ENCODE results near the gene FARS2. TPM values are rescaled to one million over a fixed set of nuclear protein-coding genes. Genes with fewer than 3 reads are reported as not detected.

FARS2 gene
- total and polyA plus RNA-seq, 2 donors (not counting 1 experiment from before 2014, with no cell fraction given), result 33.0 to 35.5 TPM

DNA sequence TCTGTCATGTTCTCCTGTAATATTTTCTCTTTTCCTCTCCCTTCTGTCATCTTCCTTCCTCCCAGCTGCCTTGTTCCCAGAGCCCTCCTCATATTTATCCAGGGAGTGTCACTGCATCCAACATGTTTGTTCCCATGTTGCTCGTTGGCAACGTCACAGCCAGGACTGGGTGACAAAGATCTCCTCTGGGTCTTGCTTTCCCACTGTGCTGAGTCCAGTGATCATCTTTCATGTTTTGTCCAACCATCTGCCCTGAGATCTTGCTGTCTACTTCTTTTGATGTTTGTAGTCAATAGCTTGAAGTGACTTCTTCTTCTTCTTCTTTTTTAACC, 26.6 kb downstream of the FARS2 start:
- Mint-ChIP-seq H3K9me3 (ENCODE audit: insufficient read depth) (no peaks in the 10 kb centered on the region), H3K4me3 (no peak overlapping the region), H3K4me1 (peaks cover 66% of the 10 kb centered on the region), H3K27me3 (no peaks in the 10 kb centered on the region), H3K27ac (peak overlapping the region; percentile 0)
- ChIA-PET POLR2A (no interaction called here), CTCF (interaction anchor here (2.0 kb wide), 1 partner anchor 15 kb away, joined by 13 read pairs; no protein-coding TSS in a partner anchor)
- H3K27ac ChIP-seq (ENCODE audit: low read length in 2 of 2), result no peak overlapping the region
- no peaks in the 10 kb centered on the region for H3K27me3 ChIP-seq (replicated peaks in 1 of 4; ENCODE audit: control extremely low read depth in 1 of 4, control insufficient read depth in 3 of 4, insufficient read depth in 4 of 4, low read length in 3 of 4)
- no peak overlapping the region for H3K4me3 ChIP-seq (ENCODE audit: control extremely low read depth in 1 of 5, extremely low read depth in 1 of 5, insufficient read depth in 1 of 5, low read depth in 2 of 5, low read length in 4 of 5)
- no peak for TF ChIP-seq EZH2 (IDR thresholded peaks at IDR 0.05; ENCODE audit: borderline replicate concordance, insufficient read depth, low read depth, low read length, poor library complexity, severe bottlenecking)
- TF ChIP-seq, protein P1, sequence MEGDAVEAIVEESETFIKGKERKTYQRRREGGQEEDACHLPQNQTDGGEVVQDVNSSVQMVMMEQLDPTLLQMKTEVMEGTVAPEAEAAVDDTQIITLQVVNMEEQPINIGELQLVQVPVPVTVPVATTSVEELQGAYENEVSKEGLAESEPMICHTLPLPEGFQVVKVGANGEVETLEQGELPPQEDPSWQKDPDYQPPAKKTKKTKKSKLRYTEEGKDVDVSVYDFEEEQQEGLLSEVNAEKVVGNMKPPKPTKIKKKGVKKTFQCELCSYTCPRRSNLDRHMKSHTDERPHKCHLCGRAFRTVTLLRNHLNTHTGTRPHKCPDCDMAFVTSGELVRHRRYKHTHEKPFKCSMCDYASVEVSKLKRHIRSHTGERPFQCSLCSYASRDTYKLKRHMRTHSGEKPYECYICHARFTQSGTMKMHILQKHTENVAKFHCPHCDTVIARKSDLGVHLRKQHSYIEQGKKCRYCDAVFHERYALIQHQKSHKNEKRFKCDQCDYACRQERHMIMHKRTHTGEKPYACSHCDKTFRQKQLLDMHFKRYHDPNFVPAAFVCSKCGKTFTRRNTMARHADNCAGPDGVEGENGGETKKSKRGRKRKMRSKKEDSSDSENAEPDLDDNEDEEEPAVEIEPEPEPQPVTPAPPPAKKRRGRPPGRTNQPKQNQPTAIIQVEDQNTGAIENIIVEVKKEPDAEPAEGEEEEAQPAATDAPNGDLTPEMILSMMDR (IDR thresholded peaks at IDR 0.05), result no peak
- intact Hi-C loops (cut with micrococcal nuclease), result no loop called here
- H3K36me3 ChIP-seq (replicated peaks in 1 of 2; ENCODE audit: control extremely low read depth in 1 of 2, control insufficient read depth in 1 of 2, extremely low read depth in 1 of 2, insufficient read depth in 2 of 2, low read length in 1 of 2), result peaks cover 1 to 5% of the 10 kb centered on the region in 2 experiments
- no peak overlapping the region for H2AFZ ChIP-seq (ENCODE audit: insufficient read depth, low read depth, low read length, poor library complexity, severe bottlenecking)
- DNase-seq (no peak), ATAC-seq (ENCODE audit: low read depth) (no peak)
- no peak overlapping the region for H3K9ac ChIP-seq (ENCODE audit: low read length)
- H3K9me3 ChIP-seq (ENCODE audit: control extremely low read depth in 1 of 3, control insufficient read depth in 2 of 3, insufficient read depth in 1 of 3, low read length in 2 of 3), result no peaks in the 10 kb centered on the region
- H3K4me1 ChIP-seq (ENCODE audit: control insufficient read depth in 2 of 2, insufficient read depth in 2 of 2, low read length in 2 of 2), result peaks cover 22 to 27% of the 10 kb centered on the region in 2 donors
- WGBS (ENCODE audit: insufficient coverage), result 85% methylated on average over 2 of the region's 2 CpGs
- H3K79me2 ChIP-seq (ENCODE audit: control insufficient read depth, insufficient read depth, low read length), result peaks cover 63% of the 10 kb centered on the region
- H3K4me2 ChIP-seq (replicated peaks; ENCODE audit: low read depth, low read length, poor library complexity, severe bottlenecking), result no peak overlapping the region
- H4K20me1 ChIP-seq (ENCODE audit: control insufficient read depth, insufficient read depth, low read length, poor library complexity, severe bottlenecking), result peaks cover 14% of the 10 kb centered on the region

DNA sequence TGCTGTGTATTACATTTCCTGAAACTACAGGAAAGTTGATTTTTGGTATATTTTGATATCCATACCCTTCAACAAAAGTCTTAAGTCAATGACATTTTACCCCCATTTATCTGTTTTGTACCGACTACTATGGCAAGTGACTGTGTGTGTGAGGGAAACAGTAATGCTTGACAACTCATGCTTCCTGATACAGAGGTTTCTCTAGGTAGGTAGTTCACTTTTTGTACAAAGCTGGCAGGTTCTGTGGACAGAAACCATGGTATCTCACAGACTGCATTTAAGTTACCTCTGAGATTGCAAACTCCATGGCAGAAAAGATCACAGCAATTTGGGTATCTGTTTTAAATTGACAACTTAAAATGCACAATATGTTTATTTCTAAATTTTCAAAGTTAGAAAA, 28.8 kb downstream of the FARS2 start:
- ATAC-seq (ENCODE audit: low read depth), result no peak
- peaks cover 33 to 37% of the 10 kb centered on the region in 2 donors for H3K4me1 ChIP-seq (ENCODE audit: control insufficient read depth in 2 of 2, insufficient read depth in 2 of 2, low read length in 2 of 2)
- H3K9me3 ChIP-seq (ENCODE audit: control extremely low read depth in 1 of 3, control insufficient read depth in 2 of 3, insufficient read depth in 1 of 3, low read length in 2 of 3), result no peaks in the 10 kb centered on the region
- H4K20me1 ChIP-seq (ENCODE audit: control insufficient read depth, insufficient read depth, low read length, poor library complexity, severe bottlenecking), result peaks cover 20% of the 10 kb centered on the region
- Mint-ChIP-seq H3K27ac (peak overlapping the region; percentile 75), H3K4me1 (peaks cover 73% of the 10 kb centered on the region), H3K4me3 (peak overlapping the region; percentile 69), H3K9me3 (ENCODE audit: insufficient read depth) (no peaks in the 10 kb centered on the region), H3K27me3 (no peaks in the 10 kb centered on the region)
- H3K4me3 ChIP-seq (ENCODE audit: control extremely low read depth in 1 of 5, extremely low read depth in 1 of 5, insufficient read depth in 1 of 5, low read depth in 2 of 5, low read length in 4 of 5), result no peak overlapping the region
- ChIA-PET POLR2A (interaction anchor here (0.6 to 1.2 kb wide), 3 partner anchors 12 to 29 kb away, joined by 3 read pairs; partner anchors contain the start of genes FARS2 and LYRM4), CTCF (interaction anchor here (0.8 to 2.5 kb wide), 6 partner anchors 10 to 151 kb away, joined by 3 to 22 read pairs (median 4); partner anchors contain the start of genes FARS2 and LYRM4)
- DNase-seq, result no peak
- peaks cover 1 to 5% of the 10 kb centered on the region in 2 experiments for H3K36me3 ChIP-seq (replicated peaks in 1 of 2; ENCODE audit: control extremely low read depth in 1 of 2, control insufficient read depth in 1 of 2, extremely low read depth in 1 of 2, insufficient read depth in 2 of 2, low read length in 1 of 2)
- WGBS (ENCODE audit: insufficient coverage), result no CpG with 5 or more reads among the region's 1 CpG
- H3K27ac ChIP-seq (ENCODE audit: low read length in 2 of 2), result peak overlapping the region; percentile 1 to 71
- H3K9ac ChIP-seq (ENCODE audit: low read length), result peak overlapping the region; percentile 31
- no peaks in the 10 kb centered on the region for H3K27me3 ChIP-seq (replicated peaks in 1 of 4; ENCODE audit: control extremely low read depth in 1 of 4, control insufficient read depth in 3 of 4, insufficient read depth in 4 of 4, low read length in 3 of 4)
- H3K79me2 ChIP-seq (ENCODE audit: control insufficient read depth, insufficient read depth, low read length), result peaks cover 68% of the 10 kb centered on the region
- H3K4me2 ChIP-seq (replicated peaks; ENCODE audit: low read depth, low read length, poor library complexity, severe bottlenecking), result peak overlapping the region; percentile 42
- H2AFZ ChIP-seq (ENCODE audit: insufficient read depth, low read depth, low read length, poor library complexity, severe bottlenecking), result peak overlapping the region; percentile 23
- intact Hi-C loops (cut with micrococcal nuclease), result loop anchor here (2.0 kb wide), 1 partner anchor 13 kb away; no protein-coding TSS in a partner anchor
- no peak for TF ChIP-seq EZH2 (IDR thresholded peaks at IDR 0.05; ENCODE audit: borderline replicate concordance, insufficient read depth, low read depth, low read length, poor library complexity, severe bottlenecking)
- TF ChIP-seq, protein P1 (IDR thresholded peaks at IDR 0.05), result no peak
